ENCODE results near the gene LTC4S.
A peak's percentile ranks its signal among the peaks of the same experiment; 100 is the strongest.
"Not testable (repeated sequence)": the region's sequence is repeated elsewhere in the genome, so short reads cannot be mapped to it uniquely, and the experiment has no call there.

The LTC4S gene

GRCh38 chr5:179769796-179770195 is 24.0 kb upstream of the LTC4S start:
- DNase-seq: no peak

- no peak for DNase-seq
Measured at GRCh38 chr5:179771311-179771895, 22.4 kb upstream of the LTC4S start.

- no peak for DNase-seq
Measured at GRCh38 chr5:179772351-179772750, 21.4 kb upstream of the LTC4S start.

- no peak for DNase-seq
Measured at GRCh38 chr5:179773686-179774040, 20.1 kb upstream of the LTC4S start.

GRCh38 chr5:179774442-179774841 is 19.3 kb upstream of the LTC4S start:
- DNase-seq: no peak

- DNase-seq: no peak
Measured at GRCh38 chr5:179776411-179776938, 17.3 kb upstream of the LTC4S start.

GRCh38 chr5:179777456-179777855 is 16.3 kb upstream of the LTC4S start:
- DNase-seq: no peak

- DNase-seq: no peak
Measured at GRCh38 chr5:179777909-179778308, 15.9 kb upstream of the LTC4S start.

- no peak for DNase-seq
Measured at GRCh38 chr5:179778591-179778990, 15.2 kb upstream of the LTC4S start.

- DNase-seq: no peak
Measured at GRCh38 chr5:179779826-179780225, 14.0 kb upstream of the LTC4S start.

GRCh38 chr5:179780362-179780761 is 13.4 kb upstream of the LTC4S start:
- DNase-seq: no peak

GRCh38 chr5:179781846-179782245 is 11.9 kb upstream of the LTC4S start:
- no peak for DNase-seq

GRCh38 chr5:179783128-179783527 is 10.7 kb upstream of the LTC4S start:
- no peak for DNase-seq

- no peak for DNase-seq
Measured at GRCh38 chr5:179786861-179787260, 6.9 kb upstream of the LTC4S start.

GRCh38 chr5:179788193-179788854 is 5.5 kb upstream of the LTC4S start:
- DNase-seq: no peak

GRCh38 chr5:179789278-179789677 is 4.5 kb upstream of the LTC4S start:
- not testable (repeated sequence) for DNase-seq

GRCh38 chr5:179791881-179792611 is 1.7 kb upstream of the LTC4S start:
- no peak for DNase-seq

- DNase-seq: no peak
Measured at GRCh38 chr5:179792612-179793467, 946 bp upstream of the LTC4S start.

GRCh38 chr5:179794171-179794570 is 385 bp downstream of the LTC4S start:
- DNase-seq: no peak

- no peak for DNase-seq
Measured at GRCh38 chr5:179794575-179794974, 789 bp downstream of the LTC4S start.

GRCh38 chr5:179795049-179795862 is 1.5 kb downstream of the LTC4S start:
- DNase-seq: peak; percentile 37
